Ishikawa (cell line): Measurements from ENCODE around the gene IKZF4.

Source experiments
- CEBPB ChIP-seq: IDR thresholded peaks from 2 replicates; pipeline ENCODE4 v1.6.1; 2012
- CREB1 ChIP-seq: IDR thresholded peaks from 2 replicates; pipeline ENCODE4 v1.6.1; 2012; ENCODE audit warnings: low read depth
- EGR1 ChIP-seq: IDR thresholded peaks from 2 replicates; pipeline ENCODE4 v1.6.1; 2012
- EP300 ChIP-seq: IDR thresholded peaks from 2 replicates; pipeline ENCODE4 v1.6.1; 2012; ENCODE audit warnings: borderline replicate concordance
- FOXM1 ChIP-seq: IDR thresholded peaks from 2 replicates; pipeline ENCODE4 v1.6.1; 2012; ENCODE audit warnings: low read depth, borderline replicate concordance
- NFIC ChIP-seq: IDR thresholded peaks from 2 replicates; pipeline ENCODE4 v1.6.1; 2012
- RAD21 ChIP-seq: IDR thresholded peaks from 2 replicates; pipeline ENCODE4 v1.6.1; 2012; ENCODE audit warnings: low read depth
- TAF1 ChIP-seq: IDR thresholded peaks from 2 replicates; pipeline ENCODE4 v1.6.1; 2012; ENCODE audit warnings: low read depth, mild to moderate bottlenecking
- TCF12 ChIP-seq: IDR thresholded peaks from 2 replicates; pipeline ENCODE4 v1.6.1; 2012; ENCODE audit warnings: low read depth
- TEAD4 ChIP-seq: IDR thresholded peaks from 2 replicates; pipeline ENCODE4 v1.6.1; 2012
- YY1 ChIP-seq: IDR thresholded peaks from 2 replicates; pipeline ENCODE4 v1.6.1; 2012; ENCODE audit warnings: low read depth
- ZBTB7A ChIP-seq: IDR thresholded peaks from 2 replicates; pipeline ENCODE4 v1.6.1; 2012; ENCODE audit warnings: low read depth
- TF ChIP-seq, protein P1 (sequence below): IDR thresholded peaks from 2 replicates; pipeline ENCODE4 v1.6.1; 2012
- TF ChIP-seq, protein P2 (sequence below): IDR thresholded peaks from 2 replicates; pipeline ENCODE4 v1.6.1; 2012
- TF ChIP-seq, protein P3 (sequence below): IDR thresholded peaks from 2 replicates; pipeline ENCODE4 v1.6.1; 2012; ENCODE audit warnings: low read depth, mild to moderate bottlenecking

IKZF4 gene

DNA sequence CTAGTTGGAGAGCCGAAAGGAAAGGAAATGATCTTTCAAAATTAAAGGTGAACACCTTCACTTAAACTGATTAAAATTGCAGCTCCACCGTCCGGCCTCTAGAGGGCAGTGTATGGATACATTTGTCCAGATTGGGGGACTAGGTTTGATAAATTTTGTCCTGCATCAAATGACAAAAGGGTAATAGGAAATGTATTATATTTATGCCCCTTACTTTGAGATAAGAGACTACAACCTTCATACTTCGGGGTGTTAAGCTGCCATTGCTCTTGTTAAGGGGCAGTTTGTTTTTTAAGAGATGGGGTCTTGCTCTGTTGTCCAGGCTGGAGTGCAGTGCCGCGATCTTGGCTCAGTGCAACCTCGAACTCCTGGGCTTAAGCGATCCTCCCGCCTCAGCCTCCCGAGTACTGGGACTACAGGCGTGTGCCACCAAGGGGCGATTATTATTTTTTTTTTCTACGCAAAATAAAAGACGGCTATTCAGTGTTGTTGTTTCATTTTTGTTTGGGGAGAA lies 24.6 kb upstream of the IKZF4 start:
- TF ChIP-seq TAF1 (no peak), RAD21 (peak; percentile 88)

DNA sequence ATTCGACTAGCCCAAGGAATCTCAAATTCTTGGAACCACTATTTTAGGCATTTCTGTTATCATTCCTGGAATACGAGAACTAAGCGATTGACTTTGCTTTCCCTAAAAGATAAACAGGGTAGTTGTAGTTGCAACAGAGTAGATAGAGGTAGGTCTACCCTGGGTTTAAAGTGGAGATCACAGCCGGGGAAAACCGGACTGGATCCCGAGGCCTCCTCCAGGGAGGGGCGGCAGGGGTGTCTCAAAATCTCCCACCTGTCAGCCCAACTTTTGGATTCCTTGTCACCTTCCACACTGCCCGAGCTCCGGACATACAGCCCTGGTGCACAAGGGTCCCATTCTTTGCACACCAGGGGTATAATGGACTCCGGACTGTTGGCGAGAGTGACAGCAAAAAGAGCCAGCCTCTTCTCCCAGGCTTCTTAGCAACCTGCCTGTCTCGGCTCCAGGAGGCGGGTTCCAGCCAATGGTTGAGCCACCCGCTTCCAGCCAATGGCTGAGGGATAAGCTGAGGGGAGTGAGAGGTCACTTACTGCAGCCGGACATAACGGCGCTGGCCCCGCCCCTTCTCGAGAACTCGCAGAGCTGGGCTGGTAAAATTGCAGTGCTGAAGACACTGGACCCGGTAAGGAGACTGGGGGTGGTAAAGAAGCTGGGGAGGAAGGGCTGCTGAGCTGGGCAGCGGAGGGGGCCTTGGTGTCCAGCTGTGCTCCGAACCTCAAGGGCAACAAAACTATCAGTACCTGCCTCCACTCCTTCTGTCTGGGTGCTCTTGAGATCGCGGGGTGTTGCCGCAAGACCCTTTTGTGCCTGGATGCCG lies 23.9 kb upstream of the IKZF4 start, which contains the start of gene SUOX:
SUOX (plus strand) TSS at position 562 of the 820 bp plus-strand sequence. CDS start 4,946 bp downstream, outside the sequence.
- peak; percentile 78 for TF ChIP-seq YY1
- no peak for TF ChIP-seq TCF12
- no peak for TF ChIP-seq EGR1
- TF ChIP-seq FOXM1, result no peak
- peak; percentile 3; the same call in 1 of the 2 replicates for TF ChIP-seq TEAD4
- 0 out of 2 replicates have a peak, but pooled peaks have one; percentile 33 for TF ChIP-seq ZBTB7A
- TF ChIP-seq NFIC, result peak; percentile 8; the same call in 1 of the 2 replicates
- TF ChIP-seq, protein P1, sequence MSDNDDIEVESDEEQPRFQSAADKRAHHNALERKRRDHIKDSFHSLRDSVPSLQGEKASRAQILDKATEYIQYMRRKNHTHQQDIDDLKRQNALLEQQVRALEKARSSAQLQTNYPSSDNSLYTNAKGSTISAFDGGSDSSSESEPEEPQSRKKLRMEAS, result peak; percentile 23; the same call in 1 of the 2 replicates
- 0 out of 2 replicates have a peak, but pooled peaks have one; percentile 28 for TF ChIP-seq CEBPB
- TF ChIP-seq TAF1, result peak; percentile 82

DNA sequence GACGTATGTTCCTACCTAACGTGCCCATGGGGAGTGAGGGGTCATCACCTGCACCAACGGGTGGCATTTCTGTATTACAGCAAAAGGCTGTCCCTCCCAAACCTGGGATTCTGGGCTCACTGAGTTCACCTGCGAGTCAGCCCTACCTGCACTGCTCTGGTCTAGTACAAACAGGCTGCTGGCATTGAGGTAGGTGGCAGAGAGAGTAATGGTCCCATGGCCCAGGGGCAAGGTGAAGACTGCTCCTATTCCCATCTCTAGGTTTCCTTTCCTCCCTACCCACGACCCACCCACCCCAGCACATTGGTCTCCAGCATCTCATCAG lies 23.3 kb upstream of the IKZF4 start:
- TF ChIP-seq RAD21 (no peak), CREB1 (no peak), TCF12 (no peak), EP300 (no peak), ZBTB7A (no peak), CEBPB (no peak), TEAD4 (no peak), YY1 (no peak), TAF1 (no peak), NFIC (no peak), EGR1 (no peak), FOXM1 (no peak)
- TF ChIP-seq, protein P1, result no peak
- TF ChIP-seq, protein P2, sequence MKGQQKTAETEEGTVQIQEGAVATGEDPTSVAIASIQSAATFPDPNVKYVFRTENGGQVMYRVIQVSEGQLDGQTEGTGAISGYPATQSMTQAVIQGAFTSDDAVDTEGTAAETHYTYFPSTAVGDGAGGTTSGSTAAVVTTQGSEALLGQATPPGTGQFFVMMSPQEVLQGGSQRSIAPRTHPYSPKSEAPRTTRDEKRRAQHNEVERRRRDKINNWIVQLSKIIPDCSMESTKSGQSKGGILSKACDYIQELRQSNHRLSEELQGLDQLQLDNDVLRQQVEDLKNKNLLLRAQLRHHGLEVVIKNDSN, result no peak
- TF ChIP-seq, protein P3, sequence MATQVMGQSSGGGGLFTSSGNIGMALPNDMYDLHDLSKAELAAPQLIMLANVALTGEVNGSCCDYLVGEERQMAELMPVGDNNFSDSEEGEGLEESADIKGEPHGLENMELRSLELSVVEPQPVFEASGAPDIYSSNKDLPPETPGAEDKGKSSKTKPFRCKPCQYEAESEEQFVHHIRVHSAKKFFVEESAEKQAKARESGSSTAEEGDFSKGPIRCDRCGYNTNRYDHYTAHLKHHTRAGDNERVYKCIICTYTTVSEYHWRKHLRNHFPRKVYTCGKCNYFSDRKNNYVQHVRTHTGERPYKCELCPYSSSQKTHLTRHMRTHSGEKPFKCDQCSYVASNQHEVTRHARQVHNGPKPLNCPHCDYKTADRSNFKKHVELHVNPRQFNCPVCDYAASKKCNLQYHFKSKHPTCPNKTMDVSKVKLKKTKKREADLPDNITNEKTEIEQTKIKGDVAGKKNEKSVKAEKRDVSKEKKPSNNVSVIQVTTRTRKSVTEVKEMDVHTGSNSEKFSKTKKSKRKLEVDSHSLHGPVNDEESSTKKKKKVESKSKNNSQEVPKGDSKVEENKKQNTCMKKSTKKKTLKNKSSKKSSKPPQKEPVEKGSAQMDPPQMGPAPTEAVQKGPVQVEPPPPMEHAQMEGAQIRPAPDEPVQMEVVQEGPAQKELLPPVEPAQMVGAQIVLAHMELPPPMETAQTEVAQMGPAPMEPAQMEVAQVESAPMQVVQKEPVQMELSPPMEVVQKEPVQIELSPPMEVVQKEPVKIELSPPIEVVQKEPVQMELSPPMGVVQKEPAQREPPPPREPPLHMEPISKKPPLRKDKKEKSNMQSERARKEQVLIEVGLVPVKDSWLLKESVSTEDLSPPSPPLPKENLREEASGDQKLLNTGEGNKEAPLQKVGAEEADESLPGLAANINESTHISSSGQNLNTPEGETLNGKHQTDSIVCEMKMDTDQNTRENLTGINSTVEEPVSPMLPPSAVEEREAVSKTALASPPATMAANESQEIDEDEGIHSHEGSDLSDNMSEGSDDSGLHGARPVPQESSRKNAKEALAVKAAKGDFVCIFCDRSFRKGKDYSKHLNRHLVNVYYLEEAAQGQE, result no peak

DNA sequence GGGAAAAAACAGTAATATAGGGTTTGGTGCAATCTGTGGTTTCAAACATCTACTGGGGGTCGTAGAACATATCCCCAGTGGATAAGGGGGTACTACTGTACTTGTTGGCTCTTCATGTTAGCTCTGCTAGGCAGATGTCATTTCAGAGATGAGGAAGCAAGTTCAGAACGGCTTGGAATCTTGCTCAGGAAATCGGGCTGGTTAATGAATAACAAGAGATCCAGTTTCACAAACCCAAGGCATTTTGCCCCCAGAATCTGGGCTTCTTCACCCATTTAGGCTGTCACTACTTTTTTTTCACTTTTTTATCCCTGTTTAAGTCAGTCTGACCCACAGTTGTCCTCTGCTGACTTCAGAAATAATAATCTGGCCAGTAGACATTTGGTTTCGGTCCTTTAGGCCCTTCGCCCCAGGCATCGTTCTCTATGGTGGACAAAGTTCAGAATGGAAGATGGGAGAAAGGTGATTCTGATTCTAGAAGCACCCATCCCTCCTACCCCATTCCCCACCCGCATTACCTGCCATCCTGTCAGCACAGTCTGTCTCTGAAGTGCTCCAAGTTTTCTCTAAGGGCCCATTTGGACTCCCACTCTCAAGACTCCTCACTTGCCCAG lies 19.2 kb upstream of the IKZF4 start:
- TF ChIP-seq ZBTB7A (no peak), CREB1 (no peak), TCF12 (no peak), CEBPB (no peak), FOXM1 (no peak), EP300 (no peak), TAF1 (no peak), TEAD4 (no peak), NFIC (no peak), RAD21 (no peak), YY1 (no peak), EGR1 (no peak)
- TF ChIP-seq, protein P3, result no peak
- TF ChIP-seq, protein P1, result no peak
- TF ChIP-seq, protein P2, result no peak

DNA sequence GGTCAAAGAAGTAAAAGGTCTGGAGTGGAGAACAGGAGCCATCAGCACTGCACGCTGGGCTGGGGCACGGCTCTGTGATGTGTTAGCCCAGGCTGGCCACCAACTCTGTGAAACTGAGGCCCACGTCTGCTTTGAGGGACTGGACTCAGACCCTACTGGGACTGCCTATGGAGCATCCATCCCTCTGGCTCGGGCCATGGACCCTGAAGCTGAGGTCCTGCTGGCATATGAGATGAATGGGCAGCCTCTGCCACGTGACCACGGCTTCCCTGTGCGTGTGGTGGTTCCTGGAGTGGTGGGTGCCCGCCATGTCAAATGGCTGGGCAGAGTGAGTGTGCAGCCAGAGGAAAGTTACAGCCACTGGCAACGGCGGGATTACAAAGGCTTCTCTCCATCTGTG lies 16.6 kb upstream of the IKZF4 start:
- no peak for TF ChIP-seq TAF1
- TF ChIP-seq, protein P2, result no peak
- no peak for TF ChIP-seq CREB1
- no peak for TF ChIP-seq TCF12
- TF ChIP-seq EGR1, result no peak
- TF ChIP-seq FOXM1, result no peak
- TF ChIP-seq YY1, result no peak
- no peak for TF ChIP-seq TEAD4
- TF ChIP-seq RAD21, result no peak
- TF ChIP-seq, protein P1, result no peak
- no peak for TF ChIP-seq EP300
- TF ChIP-seq, protein P3, result no peak
